Measurements from ENCODE around the gene ZBTB8A.
A peak's percentile ranks its signal among the peaks of the same experiment; 100 is the strongest.
"Not testable (repeated sequence)": the region's sequence is repeated elsewhere in the genome, so short reads cannot be mapped to it uniquely, and the experiment has no call there.

ZBTB8A gene

DNA sequence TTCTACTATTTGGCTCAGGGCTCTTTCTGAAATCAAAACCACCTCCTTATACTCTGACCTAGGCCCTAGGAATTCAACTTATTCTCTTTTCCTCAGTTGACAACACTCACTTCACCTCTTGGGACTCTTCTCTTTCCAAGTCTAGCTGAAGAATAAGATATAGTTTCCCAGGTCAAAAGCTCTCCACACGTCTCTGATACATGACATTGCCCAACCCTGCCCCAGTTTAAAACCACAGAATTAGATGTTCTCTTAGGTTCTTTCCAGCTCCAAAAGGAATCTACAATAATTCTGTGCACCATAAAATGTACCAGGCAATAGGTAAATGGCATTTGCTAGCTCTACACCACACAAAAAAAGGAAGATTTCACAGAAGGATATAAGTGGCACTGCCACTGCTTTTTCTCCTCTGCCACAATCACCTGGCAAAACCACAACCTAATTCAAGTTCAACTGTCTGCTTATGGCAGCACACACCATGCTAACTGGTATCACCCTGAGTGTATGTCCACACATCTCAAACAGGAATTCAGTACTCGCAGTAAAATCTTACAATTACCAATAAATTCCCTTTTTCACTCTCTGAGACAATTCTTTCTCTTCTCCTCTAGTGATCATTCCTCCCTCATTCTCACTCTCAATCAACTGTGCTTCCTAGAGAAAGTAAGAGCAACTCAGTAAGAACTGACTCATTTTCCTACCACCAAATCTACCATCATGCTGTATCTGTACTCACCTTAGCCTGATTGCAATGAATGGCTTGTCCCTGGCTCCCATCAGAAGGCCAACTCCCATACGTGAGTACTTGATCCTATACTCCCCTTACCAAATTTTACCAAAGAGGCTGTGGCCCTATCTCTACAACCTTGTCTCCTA, 83.8 kb downstream of the ZBTB8A start:
- no peak for DNase-seq

DNA sequence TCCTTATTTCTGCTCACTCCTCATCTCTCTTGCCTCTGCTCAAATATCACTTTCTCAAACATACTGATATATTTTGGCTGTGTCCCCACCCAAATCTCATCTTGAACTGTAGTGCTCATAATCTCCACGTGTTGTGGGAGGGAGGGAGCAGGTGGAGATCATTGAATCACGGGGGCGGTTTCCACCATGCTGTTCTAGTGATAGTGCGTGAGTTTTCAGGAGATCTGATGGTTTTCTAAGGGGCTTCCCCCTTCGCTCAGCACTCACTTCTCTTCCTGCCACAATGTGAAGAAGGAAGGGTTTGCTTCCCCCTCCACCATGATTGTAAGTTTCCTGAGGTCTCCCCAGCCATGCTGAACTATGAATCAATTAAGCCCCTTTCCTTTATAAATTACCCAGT, 84.5 kb downstream of the ZBTB8A start:
- no peak for DNase-seq

DNA sequence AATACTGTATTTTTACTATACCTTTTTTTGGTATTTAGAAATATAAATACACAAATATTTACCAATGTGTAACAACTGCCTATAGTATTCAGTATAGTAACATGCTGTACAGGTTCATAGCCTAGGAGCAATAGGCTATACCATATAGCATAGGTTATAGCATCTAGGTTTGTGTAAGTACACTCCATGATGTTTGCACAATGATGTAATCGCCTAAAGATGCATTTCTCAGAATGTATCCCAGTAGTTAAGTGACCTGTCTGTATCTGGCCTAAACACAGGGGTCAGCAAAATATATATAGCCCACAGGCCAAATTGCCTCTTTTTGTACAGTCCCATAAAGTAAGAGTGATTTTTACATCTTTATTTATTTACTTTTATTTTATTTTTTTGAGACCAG, 86.9 kb downstream of the ZBTB8A start:
- DNase-seq = no peak

DNA sequence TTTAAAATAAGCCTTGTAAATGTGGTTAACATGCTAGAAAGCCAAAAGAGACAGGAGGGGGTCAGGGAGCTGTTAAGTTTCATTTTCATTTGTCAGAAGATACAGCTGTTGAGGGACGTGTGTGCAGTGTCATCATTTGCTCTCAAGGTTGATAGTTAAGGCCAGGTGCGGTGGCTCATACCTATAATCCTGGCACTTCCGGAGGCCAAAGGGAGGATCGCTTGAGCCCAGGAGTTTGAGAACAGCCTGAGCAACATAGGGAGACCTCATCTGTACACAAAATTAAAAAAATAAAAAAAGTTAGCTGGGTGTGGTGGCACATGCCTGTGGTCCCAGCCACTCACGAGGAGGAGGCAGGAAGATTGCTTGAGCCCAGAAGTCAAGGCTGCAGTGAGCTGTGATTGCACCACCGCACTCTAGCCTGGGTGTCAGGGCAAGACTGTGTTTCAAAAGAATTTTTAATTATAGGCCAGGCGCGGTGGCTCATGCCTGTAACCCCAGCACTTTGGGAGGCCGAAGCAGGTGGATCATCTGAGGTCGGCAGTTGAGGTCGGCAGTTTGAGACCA, 88.5 kb downstream of the ZBTB8A start:
- no peak for DNase-seq

DNA sequence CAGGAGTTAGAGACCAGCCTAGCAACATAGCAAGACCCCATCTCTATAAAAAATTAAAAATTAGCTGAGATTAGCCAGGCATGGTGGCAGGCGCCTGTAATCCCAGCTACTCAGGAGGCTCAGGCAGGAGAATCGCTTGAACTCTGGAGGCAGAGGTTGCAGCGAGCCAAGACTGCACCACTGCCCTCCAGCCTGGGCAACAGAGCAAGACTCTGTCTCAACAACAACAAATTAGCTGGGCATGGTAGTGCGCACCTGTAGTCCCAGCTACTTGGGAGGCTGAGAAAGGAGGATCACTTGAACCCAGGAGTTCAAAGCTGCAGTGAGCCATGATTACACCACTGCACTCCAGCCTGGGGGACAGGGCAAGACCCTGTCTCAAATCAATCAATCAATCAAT, 90.9 kb downstream of the ZBTB8A start:
- DNase-seq = not testable (repeated sequence)

DNA sequence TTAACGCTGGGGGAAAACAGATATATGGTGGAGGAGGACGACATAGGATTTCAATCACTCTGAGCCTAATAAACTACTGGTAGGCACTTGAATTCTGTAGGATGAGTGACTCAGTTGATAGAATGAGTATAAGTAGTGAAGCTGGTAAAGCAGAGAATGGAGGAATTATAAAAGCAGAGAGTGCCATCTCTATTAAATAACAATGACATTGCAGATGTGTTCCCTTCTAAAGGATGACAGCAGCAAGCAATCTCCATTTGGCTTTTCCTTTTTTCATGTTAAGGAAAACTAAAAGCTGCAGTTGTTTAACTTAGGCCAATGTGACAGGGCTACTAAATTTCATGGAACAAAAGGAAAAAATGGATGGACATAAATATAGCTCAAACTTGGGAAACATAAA, 93.6 kb downstream of the ZBTB8A start:
- DNase-seq = no peak

DNA sequence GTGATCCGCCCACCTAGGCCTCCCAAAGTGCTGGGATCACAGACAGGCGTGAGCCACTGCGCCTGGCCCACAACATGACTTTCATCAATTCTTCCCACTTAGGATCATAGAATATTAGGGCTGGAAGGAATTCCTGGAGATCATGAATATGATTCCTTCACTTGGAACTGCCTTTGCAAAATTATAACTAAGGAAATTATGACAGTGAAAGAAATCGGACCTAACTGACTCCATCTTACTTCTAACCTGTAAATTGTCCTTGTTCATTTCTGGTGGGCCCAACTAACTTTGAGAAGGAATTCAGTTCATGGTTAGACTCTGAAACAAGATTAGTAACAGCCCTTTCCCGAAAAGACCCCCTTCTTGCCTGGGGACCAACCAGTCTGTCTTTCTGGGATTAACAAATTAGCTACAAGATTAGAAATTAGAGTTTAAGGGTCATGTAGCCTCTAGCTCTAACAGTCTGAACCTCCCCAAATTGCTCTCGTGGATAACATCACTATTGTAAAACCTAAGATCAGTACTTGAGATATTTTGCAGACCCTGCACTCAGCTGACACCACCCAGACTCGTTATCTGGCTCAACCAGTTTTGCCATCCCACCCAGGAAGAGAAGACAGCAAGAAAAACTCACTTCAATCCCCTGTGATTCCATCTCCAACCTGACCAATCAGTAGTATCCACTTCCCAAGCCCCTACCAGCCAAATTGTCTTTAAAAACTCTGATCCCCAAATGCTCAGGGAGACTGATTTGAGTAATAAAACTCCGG, 96.5 kb downstream of the ZBTB8A start:
- DNase-seq = no peak

DNA sequence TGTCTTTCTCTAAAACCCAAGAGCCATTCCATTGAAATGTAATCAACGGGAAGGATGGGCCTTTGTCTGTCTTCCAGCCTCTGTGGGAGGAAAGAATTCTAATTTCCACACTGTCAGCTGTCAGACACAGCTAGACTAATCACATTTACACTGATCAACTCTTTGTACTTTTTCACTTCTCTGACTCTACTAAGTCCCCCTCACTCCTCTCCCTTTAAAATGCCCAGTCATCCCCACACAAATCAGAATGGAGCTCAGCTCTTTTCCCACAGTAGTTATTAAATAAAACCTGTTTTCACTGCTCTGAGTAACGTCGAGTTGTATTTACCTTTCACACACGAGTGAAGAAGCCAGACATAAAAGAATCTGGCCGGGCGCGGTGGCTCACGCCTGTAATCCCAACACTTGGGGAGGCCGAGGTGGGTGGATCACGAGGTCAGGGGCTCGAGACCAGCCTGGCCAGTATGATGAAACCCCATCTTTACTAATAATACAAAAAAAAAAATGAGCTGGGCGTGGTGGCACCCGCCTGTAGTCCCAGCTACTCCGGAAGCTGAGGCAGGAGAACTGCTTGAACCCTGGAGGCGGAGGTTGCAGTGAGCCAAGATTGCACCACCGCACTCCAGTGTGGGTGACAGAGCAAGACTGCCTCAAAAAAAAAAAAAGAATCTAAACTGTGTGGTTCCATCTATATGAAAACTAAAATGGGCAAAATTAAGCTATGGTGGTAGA, 97.9 kb downstream of the ZBTB8A start:
- no peak for DNase-seq

DNA sequence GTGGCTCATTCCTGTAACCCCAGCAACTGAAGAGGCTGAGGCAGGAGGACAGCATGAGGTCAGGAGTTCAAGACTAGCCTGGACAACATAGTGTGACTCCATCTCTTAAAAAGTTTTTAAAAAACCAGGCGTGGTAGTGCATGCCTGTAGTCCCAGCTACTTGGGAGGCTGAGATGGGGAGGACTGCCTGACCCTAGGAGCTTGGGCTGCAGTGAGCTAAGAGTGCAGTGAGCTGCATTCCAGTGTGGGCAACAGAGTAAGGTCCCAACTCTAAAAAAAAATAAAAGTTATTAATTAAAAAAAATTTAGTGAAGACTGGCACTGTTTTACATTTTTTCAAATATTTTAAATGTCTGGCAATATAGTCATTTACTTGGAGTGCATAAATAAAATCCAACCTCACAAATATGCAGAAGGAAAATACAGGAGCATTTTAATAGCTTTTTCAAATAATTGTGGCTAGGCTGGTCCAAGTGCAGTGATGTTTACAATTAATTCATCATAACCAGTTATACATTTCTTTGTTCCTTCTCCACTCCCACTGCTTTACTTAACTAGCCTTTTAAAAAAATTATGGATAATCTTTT, 100.4 kb downstream of the ZBTB8A start:
- DNase-seq = no peak

DNA sequence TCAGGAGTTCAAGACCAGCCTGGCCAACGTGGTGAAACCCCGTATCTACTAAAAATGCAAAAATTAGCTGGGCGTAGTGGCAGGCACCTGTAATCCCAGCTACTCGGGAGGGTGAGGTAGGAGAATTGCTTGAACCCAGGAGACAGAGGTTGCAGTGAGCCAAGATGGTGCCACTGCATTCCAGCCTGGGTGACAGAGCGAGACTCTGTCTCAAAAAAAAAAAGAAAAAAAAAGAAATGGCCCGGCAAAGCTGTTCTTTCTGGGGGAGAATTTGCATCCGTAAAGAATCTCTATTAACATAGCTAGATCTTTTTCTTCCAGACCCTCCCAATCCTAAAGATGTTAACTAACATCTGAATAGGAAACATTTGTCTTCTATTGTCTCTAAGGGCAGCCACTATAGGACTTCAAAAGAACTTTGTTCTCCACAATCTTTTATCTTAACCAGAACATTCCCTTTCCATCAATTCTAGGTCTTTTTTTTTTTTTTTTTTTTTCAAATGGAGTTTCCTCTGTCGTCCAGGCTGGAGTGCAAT, 103.1 kb downstream of the ZBTB8A start:
- not testable (repeated sequence) for DNase-seq

DNA sequence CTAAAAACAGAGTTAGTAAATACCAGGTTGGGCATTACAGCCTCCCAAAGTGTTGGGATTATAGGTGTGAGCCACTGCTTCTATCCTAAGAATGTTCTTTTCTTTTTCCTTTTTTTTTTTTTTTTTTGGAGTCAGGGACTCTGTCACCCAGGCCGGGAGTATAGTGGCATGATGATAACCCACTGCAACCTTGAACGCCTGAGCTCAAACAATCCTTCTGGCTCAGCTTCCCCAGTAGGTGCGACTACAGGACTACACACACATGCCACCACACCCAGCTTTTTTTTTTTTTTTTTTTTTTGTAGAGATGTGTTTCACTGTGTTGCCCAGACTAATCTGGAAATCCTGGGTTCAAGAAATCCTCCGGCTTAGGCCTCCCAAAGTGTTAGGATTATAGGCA, 105.2 kb downstream of the ZBTB8A start:
- no peak for DNase-seq

DNA sequence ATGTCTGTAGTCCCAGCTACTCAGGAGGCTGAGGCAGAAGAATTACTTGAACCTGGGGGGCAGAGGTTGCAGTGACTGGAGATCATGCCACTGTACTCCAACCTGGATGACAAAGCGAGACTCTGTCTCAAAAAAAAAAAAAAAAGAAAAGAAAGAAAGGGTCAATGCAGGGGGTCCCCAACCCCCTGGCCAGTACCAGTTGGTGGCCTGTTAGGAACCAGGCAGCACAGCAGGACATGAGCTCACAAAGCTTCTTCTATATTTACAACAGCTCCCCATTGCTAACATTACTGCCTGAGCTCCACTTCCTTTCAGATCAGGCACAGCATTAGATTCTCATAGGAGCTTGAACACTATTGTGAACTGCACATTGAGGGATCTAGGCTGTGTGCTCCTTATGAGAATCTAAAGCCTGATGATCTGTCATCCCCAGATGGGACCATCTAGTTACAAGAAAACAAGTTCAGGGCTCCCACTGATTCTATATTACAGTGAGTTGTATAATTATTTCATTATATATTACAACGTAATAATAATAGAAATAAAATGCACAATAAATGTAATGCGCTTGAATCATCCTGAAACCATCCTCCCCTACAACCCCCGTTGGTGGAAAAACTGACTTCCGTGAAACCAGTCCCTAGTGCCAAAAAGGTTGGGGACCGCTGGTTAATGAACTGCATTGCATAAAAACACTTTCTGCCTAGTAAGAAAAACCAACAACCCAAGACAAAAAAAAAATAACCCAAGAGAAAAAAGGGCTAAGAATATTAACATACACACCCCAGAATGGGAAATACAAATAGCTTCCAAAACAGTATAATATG, 108.3 kb downstream of the ZBTB8A start:
- DNase-seq = no peak

DNA sequence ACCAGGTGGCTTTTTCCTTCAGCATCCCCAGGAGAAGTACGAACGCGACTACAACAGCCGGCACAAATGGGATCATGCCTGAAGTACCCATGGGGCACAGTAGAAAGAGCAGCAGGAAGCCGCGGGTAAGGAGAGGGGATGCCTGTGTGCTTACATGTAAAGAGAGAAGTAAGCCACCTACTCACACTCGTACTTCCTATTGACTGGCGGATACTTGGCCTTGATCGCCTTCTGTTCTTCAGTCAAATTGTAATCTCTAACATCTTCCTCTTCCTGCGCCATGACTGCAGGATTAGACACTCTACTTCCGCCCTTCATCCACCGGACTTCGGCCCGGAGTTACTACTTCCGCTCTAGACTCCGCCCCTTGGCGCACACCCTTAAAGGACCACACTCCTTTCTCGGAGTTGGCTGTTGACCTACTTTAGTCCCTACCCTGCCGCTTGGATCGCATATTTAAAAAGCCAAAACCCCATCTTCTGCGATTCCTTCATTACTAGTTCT, 111.1 kb downstream of the ZBTB8A start, which contains the start of gene ZBTB8OS:
ZBTB8OS (minus strand) TSS at position 303 of the 504 bp plus-strand sequence; CDS start at position 282, 21 bp downstream.
- peak; percentile 78 to 92 for DNase-seq

DNA sequence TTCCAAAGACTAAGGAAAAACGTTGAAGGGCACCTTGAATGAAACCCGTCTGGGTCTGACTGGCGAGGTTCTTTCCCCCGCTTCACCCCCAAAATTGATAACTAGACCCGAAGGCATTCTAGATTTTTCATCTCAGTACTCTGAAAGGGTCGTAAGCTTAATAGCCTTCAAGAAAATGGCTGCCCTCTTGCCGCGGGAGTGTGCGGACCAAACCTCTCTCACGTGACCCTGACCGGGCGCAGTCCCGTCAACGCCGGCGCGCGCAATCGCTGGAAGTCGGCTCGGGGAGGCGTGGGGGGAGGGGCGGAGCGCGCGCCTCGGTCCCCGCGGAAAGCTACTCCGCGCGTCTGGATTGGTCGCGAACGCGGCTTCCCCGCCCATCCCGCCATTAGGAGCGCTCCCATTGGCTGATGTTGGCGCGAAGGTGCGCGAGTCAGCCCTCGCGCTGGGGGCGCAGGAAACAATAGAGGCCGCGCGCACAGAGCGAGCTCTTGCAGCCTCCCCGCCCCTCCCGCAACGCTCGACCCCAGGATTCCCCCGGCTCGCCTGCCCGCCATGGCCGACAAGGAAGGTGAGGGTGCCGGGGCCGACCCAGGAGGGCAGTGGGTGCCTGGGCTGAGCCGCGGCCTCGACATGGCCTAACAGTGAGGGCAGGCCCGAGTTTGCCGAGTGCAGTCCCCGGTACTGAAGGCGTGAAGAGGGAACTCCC, 111.7 kb downstream of the ZBTB8A start, which contains the start of gene RBBP4:
RBBP4 (plus strand) TSS at position 457 of the 709 bp plus-strand sequence; CDS start at position 556, 99 bp downstream.
- DNase-seq = peak; percentile 92 to 95

DNA sequence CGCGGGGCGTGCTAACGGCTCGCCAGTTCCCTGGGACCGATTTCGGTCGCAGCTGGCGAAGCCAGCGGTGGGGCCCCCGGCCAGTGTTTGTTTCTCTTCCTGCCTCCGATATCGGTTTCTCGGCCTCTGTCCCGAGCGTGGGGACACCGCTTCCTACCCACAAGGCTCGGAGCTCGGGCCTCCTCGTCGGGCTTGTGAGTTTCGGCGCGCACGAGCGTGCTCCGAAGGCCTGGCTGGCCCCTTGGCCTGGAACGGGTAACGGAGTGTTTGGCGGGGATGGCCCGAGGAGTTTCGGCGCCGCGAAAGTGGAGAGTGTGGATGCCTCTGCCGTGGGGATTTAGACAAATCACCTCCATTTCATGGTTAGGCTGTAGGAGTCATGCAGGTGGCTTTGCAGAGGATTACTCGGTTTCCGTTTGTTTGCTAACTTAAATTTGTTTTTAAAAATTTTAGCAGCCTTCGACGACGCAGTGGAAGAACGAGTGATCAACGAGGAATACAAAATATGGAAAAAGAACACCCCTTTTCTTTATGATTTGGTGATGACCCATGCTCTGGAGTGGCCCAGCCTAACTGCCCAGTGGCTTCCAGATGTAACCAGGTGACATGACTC, 112.3 kb downstream of the ZBTB8A start:
- no peak for DNase-seq

DNA sequence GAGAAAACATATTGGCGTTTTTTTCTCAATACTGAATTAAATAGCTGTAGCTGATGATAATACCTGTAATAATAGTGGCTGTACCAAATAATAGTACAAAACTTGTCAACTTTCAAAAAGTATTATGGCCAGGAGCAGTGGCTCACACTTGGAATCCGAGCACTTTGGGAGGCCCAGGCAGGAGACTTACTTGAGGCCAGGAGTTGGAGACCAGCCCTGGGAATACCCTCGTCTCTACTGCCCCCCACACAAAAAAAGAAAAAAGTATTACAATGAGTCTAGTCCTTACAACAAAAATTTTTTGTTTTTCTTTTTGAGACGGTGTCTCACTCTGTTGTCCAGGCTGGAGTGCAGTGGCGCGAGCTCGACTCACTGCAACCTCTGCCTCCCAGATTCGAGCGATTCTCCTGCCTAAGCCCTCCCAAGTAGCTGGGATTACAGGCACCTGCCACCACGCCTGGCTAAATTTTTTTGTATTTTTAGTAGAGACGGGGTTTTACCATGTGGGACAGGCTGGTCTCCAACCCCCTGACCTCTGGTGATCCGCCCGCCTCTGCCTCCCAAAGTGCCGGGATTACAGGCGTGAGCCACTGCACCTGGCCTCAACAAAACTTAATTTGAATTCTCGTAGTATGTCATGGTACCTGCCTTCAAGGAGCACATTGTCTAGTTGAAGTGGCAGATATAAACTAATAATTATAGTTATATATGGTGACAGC, 113.2 kb downstream of the ZBTB8A start:
- no peak for DNase-seq
